SK-N-SH treated with all-trans-retinoic acid at 6 μM for 48 hours (cell line): Measurements from ENCODE around the gene AGBL5.

Experiments used
- ATAC-seq: fragments of 200-7000 bp; cut with Tn5 transposase; 3 replicates; pipeline ENCODE4 v1.9.1; 2020; ENCODE audit warnings: mild to moderate bottlenecking, moderate library complexity
- ARNTL ChIP-seq: fragments of 450-650 bp; formaldehyde crosslinking; IDR thresholded peaks from 2 replicates; pipeline ENCODE4 v1.5.0; 2020; ENCODE audit warnings: low read depth, mild to moderate bottlenecking, moderate library complexity, borderline replicate concordance
- BACH2 ChIP-seq: fragments of 250-450 bp; sonication (Bioruptor Pico); IDR thresholded peaks from 2 replicates; pipeline ENCODE4 v1.9.0; 2021; ENCODE audit warnings: mild to moderate bottlenecking, borderline replicate concordance
- CSDC2 ChIP-seq: fragments of 250-450 bp; sonication (Bioruptor Pico); IDR thresholded peaks from 2 replicates; pipeline ENCODE4 v1.5.0; 2020; ENCODE audit warnings: mild to moderate bottlenecking, moderate library complexity
- ESRRG ChIP-seq: fragments of 250-450 bp; sonication (Bioruptor Pico); IDR thresholded peaks from 2 replicates; pipeline ENCODE4 v1.6.1; 2021; ENCODE audit warnings: mild to moderate bottlenecking
- GLIS3 ChIP-seq: fragments of 250-450 bp; sonication (Bioruptor Pico); IDR thresholded peaks from 2 replicates; pipeline ENCODE4 v1.5.0; 2020; ENCODE audit warnings: mild to moderate bottlenecking, moderate library complexity
- ISL1 ChIP-seq: fragments of 250-450 bp; sonication (Bioruptor Pico); IDR thresholded peaks from 2 replicates; pipeline ENCODE4 v2.1.2; 2022; ENCODE audit warnings: mild to moderate bottlenecking, moderate library complexity
- OSR1 ChIP-seq: fragments of 250-450 bp; sonication (Bioruptor Pico); IDR thresholded peaks from 2 replicates; pipeline ENCODE4 v1.8.0; 2022; ENCODE audit warnings: moderate library complexity, mild to moderate bottlenecking, inconsistent platforms
- POU6F1 ChIP-seq: fragments of 250-450 bp; sonication (Bioruptor Pico); IDR thresholded peaks from 2 replicates; pipeline ENCODE4 v1.8.0; 2021; ENCODE audit warnings: low read depth, mild to moderate bottlenecking, moderate library complexity, borderline replicate concordance
- SNAI2 ChIP-seq: fragments of 250-450 bp; sonication (Bioruptor Pico); IDR thresholded peaks from 2 replicates; pipeline ENCODE4 v1.5.0; 2020; ENCODE audit warnings: mild to moderate bottlenecking, moderate library complexity
- TCF4 ChIP-seq: fragments of 250-450 bp; sonication (Bioruptor Pico); IDR thresholded peaks from 2 replicates; pipeline ENCODE4 v1.8.0; 2021; ENCODE audit warnings: mild to moderate bottlenecking, moderate library complexity, borderline replicate concordance
- TOX ChIP-seq: fragments of 250-450 bp; sonication (Bioruptor Pico); IDR thresholded peaks from 2 replicates; pipeline ENCODE4 v1.8.0; 2021; ENCODE audit warnings: mild to moderate bottlenecking, moderate library complexity, borderline replicate concordance
- ZC3H10 ChIP-seq: fragments of 250-450 bp; sonication (Bioruptor Pico); IDR thresholded peaks from 2 replicates; pipeline ENCODE4 v1.5.1; 2021; ENCODE audit warnings: mild to moderate bottlenecking, moderate library complexity
- ZFP3 ChIP-seq: fragments of 250-450 bp; sonication (Bioruptor Pico); IDR thresholded peaks from 2 replicates; pipeline ENCODE4 v1.5.0; 2020; ENCODE audit warnings: mild to moderate bottlenecking, moderate library complexity
- ZFP30 ChIP-seq: fragments of 450-650 bp; formaldehyde crosslinking; IDR thresholded peaks from 2 replicates; pipeline ENCODE4 v1.5.0; 2022; ENCODE audit warnings: mild to moderate bottlenecking, moderate library complexity
- ZNF565 ChIP-seq: fragments of 450-650 bp; formaldehyde crosslinking; conservative IDR thresholded peaks from 2 replicates; pipeline ENCODE4 v1.5.0; 2020; ENCODE audit warnings: low read depth, mild to moderate bottlenecking, moderate library complexity
- ZNF70 ChIP-seq: fragments of 450-650 bp; formaldehyde crosslinking; IDR thresholded peaks from 2 replicates; pipeline ENCODE4 v1.5.0; 2020; ENCODE audit warnings: mild to moderate bottlenecking, moderate library complexity
- ZNF8 ChIP-seq: fragments of 450-650 bp; formaldehyde crosslinking; IDR thresholded peaks from 2 replicates; pipeline ENCODE4 v1.5.0; 2020; ENCODE audit warnings: mild to moderate bottlenecking, moderate library complexity
- TF ChIP-seq, protein P1 (sequence below): fragments of 250-450 bp; sonication (Bioruptor Pico); IDR thresholded peaks from 2 replicates; pipeline ENCODE4 v1.5.0; 2020; ENCODE audit warnings: mild to moderate bottlenecking, moderate library complexity
- TF ChIP-seq, protein P2 (sequence below): fragments of 250-450 bp; sonication (Bioruptor Pico); IDR thresholded peaks from 2 replicates; pipeline ENCODE4 v1.8.0; 2020; ENCODE audit warnings: mild to moderate bottlenecking, moderate library complexity, borderline replicate concordance
- TF ChIP-seq, protein P3 (sequence below): fragments of 250-450 bp; sonication (Bioruptor Pico); IDR thresholded peaks from 2 replicates; pipeline ENCODE4 v1.5.1; 2020; ENCODE audit warnings: low read depth, mild to moderate bottlenecking, moderate library complexity

The AGBL5 gene

DNA sequence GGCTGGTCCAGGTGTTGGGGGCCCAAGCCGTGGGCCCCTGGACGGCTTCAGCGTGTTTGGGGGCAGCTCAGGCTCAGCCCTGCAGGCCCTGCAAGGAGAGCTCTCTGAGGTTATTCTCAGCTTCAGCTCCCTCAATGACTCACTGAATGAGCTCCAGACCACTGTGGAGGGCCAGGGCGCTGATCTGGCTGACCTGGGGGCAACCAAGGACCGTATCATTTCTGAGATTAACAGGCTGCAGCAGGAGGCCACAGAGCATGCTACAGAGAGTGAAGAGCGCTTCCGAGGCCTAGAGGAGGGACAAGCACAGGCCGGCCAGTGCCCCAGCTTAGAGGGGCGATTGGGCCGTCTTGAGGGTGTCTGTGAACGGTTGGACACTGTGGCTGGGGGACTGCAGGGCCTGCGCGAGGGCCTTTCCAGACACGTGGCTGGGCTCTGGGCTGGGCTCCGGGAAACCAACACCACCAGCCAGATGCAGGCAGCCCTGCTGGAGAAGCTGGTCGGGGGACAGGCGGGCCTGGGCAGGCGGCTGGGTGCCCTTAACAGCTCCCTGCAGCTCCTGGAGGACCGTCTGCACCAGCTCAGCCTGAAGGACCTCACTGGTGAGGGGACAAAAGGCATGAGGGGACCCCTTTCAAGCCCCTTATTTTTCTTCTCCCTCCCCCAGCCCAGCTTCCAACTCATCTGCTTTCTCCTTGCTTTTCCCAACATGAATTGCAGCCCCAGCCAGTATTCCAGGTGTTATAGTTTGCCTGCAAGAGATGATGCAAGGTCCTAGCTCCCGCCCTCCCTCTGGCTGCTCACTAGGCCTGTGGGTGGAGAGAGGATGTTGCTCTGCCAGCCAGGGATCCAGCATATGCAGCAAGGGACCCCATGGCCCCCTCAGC, 32.2 kb downstream of the AGBL5 start:
- TF ChIP-seq POU6F1 (CRISPR knock-in tag) (no peak), GLIS3 (CRISPR knock-in tag) (no peak), TOX (CRISPR knock-in tag) (no peak), ZNF70 (no peak), ZNF565 (CRISPR knock-in tag) (no peak), ZFP30 (CRISPR knock-in tag) (no peak), BACH2 (CRISPR knock-in tag) (no peak), ZFP3 (CRISPR knock-in tag) (no peak), ZC3H10 (CRISPR knock-in tag) (no peak), SNAI2 (CRISPR knock-in tag) (no peak), ARNTL (no peak), CSDC2 (CRISPR knock-in tag) (no peak), TCF4 (CRISPR knock-in tag) (no peak), ESRRG (CRISPR knock-in tag) (no peak), ISL1 (CRISPR knock-in tag) (no peak)
- TF ChIP-seq, protein P1, sequence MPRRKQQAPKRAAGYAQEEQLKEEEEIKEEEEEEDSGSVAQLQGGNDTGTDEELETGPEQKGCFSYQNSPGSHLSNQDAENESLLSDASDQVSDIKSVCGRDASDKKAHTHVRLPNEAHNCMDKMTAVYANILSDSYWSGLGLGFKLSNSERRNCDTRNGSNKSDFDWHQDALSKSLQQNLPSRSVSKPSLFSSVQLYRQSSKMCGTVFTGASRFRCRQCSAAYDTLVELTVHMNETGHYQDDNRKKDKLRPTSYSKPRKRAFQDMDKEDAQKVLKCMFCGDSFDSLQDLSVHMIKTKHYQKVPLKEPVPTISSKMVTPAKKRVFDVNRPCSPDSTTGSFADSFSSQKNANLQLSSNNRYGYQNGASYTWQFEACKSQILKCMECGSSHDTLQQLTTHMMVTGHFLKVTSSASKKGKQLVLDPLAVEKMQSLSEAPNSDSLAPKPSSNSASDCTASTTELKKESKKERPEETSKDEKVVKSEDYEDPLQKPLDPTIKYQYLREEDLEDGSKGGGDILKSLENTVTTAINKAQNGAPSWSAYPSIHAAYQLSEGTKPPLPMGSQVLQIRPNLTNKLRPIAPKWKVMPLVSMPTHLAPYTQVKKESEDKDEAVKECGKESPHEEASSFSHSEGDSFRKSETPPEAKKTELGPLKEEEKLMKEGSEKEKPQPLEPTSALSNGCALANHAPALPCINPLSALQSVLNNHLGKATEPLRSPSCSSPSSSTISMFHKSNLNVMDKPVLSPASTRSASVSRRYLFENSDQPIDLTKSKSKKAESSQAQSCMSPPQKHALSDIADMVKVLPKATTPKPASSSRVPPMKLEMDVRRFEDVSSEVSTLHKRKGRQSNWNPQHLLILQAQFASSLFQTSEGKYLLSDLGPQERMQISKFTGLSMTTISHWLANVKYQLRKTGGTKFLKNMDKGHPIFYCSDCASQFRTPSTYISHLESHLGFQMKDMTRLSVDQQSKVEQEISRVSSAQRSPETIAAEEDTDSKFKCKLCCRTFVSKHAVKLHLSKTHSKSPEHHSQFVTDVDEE (CRISPR knock-in tag): no peak
- TF ChIP-seq, protein P2, sequence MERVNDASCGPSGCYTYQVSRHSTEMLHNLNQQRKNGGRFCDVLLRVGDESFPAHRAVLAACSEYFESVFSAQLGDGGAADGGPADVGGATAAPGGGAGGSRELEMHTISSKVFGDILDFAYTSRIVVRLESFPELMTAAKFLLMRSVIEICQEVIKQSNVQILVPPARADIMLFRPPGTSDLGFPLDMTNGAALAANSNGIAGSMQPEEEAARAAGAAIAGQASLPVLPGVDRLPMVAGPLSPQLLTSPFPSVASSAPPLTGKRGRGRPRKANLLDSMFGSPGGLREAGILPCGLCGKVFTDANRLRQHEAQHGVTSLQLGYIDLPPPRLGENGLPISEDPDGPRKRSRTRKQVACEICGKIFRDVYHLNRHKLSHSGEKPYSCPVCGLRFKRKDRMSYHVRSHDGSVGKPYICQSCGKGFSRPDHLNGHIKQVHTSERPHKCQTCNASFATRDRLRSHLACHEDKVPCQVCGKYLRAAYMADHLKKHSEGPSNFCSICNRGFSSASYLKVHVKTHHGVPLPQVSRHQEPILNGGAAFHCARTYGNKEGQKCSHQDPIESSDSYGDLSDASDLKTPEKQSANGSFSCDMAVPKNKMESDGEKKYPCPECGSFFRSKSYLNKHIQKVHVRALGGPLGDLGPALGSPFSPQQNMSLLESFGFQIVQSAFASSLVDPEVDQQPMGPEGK (CRISPR knock-in tag): no peak
- TF ChIP-seq, protein P3, sequence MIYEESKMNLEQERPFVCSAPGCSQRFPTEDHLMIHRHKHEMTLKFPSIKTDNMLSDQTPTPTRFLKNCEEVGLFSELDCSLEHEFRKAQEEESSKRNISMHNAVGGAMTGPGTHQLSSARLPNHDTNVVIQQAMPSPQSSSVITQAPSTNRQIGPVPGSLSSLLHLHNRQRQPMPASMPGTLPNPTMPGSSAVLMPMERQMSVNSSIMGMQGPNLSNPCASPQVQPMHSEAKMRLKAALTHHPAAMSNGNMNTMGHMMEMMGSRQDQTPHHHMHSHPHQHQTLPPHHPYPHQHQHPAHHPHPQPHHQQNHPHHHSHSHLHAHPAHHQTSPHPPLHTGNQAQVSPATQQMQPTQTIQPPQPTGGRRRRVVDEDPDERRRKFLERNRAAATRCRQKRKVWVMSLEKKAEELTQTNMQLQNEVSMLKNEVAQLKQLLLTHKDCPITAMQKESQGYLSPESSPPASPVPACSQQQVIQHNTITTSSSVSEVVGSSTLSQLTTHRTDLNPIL (CRISPR knock-in tag): no peak
- ATAC-seq: no peak

DNA sequence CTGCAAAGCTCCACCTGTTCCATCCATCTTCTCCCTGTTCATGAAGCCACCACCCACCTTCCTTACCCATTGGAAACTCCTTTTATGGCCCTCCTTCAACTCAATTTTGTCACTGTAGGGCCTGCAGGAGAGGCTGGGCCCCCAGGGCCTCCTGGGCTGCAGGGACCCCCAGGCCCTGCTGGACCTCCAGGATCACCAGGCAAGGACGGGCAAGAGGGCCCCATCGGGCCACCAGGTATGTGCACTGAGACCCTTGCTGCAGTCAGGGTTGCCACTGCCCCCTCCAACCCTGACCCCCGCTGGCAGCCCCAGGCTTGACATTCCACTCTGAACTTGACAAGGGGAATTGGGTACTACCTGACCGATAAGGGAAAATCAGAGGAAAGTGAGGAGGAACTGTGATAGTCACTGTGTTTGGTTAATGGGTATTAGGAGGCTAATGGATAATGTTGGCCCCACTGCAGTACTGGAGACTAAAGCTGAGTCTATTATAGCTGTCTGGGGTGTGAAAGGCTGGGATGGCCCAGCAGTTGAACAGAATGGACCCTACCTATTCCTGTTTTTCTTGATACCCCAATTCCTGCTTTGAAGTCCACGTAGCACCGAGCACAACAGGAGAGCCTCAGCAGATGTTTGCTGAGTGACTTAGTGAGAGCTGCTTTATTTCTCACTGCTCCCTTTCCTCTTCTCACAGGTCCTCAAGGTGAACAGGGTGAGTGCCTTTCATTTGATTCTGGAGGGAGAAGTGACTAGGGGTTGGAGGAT, 33.0 kb downstream of the AGBL5 start:
- ATAC-seq: no peak
- TF ChIP-seq ZNF70 (no peak), ESRRG (CRISPR knock-in tag) (no peak), SNAI2 (CRISPR knock-in tag) (no peak), POU6F1 (CRISPR knock-in tag) (no peak), TOX (CRISPR knock-in tag) (no peak), ZFP3 (CRISPR knock-in tag) (no peak), ZNF8 (no peak), OSR1 (no peak)
- TF ChIP-seq, protein P2 (CRISPR knock-in tag): no peak
- TF ChIP-seq, protein P3 (CRISPR knock-in tag): no peak
- TF ChIP-seq, all 23 proteins: peak for 0
